Measurements from ENCODE around the gene COMMD2.

The COMMD2 gene

DNA sequence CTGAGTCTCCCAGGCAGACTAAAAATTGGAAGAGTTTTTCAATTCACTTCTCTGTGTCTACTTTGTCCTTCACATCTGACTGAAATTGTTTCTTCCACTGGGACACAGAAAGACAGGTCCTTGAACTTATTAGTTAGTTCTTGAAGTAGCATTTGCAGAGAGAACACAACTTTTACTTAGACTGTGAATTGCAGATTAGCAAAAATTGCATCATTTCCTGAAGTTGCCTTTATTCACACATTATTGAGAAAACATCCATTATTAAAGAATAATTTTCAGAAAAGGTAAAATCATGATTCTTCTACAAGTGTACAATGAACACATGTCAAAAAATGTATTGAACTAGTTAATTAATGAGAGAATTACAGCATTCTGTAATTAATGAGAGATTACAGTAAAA is 1.4 kb upstream of the COMMD2 start:
- no peak for DNase-seq

DNA sequence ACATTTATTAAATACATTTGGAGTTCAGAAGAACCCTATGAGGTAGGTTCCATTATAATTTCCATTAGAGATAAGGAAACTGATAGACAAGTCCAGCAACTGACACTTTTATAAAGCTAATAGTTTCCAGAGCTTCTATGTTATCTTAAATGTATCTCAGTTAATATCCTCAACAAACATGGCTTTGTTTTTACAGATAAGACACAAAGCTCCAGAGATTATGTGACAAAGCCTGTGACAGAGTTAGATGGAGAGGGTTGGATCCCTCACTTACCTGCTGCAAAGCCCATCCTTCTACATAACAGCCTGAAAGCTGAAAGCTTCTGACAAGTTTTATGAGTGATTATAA is 473 bp upstream of the COMMD2 start:
- peak; percentile 55 for DNase-seq

GRCh38 chr3:149751551-149751950 is 738 bp downstream of the COMMD2 start:
- DNase-seq, result peak; percentile 8

DNA sequence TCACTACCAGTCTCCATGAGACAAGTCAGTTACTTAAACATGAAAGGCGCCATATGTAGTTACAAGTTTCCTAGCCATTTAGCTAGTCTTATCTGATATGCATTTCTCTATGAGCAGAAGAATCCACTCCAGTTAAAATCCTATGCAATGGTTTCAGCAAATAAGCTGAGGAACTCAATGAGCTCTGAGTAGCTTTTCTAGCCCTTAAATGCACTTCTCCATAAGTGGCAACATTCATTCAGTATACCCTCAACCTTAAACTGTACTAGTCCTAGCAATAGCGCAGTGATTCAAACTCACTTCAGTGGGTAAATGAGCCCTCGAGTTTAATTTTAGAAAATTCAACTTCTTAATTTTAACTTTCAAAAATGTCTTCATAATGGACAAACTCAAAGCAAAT is 7.7 kb downstream of the COMMD2 start:
- no peak for DNase-seq

- DNase-seq, result no peak
Measured at GRCh38 chr3:149744151-149744550, 8.1 kb downstream of the COMMD2 start.

- no peak for DNase-seq
Measured at GRCh38 chr3:149739396-149739795, 12.9 kb downstream of the COMMD2 start.

- no peak for DNase-seq
Measured at GRCh38 chr3:149738876-149739275, 13.4 kb downstream of the COMMD2 start.

GRCh38 chr3:149736953-149737205 is 15.4 kb downstream of the COMMD2 start:
- no peak for DNase-seq

- no peak for DNase-seq
Measured at GRCh38 chr3:149736175-149736952, 15.9 kb downstream of the COMMD2 start.

DNA sequence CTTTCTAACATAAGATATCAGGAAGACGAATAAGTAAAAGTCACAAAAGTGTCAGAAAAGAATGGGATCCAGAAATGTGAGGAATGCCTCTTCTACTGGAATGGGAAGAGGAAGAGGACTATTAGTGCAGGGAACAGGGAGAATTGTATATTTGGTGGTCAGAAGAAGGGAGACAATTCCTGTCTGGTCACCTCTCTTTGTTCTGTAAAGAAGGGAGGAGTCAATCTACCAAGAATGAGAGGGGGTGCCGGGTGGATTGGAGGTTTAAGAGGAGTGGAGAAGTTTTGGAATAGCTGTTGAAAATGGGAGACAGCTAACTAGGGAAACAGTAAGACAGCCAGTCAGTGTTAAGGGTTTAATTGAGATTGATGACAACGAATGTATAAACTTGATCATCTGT is 20.1 kb downstream of the COMMD2 start:
- no peak for DNase-seq

GRCh38 chr3:149727656-149728055 is 24.6 kb downstream of the COMMD2 start:
- DNase-seq, result no peak

- no peak for DNase-seq
Measured at GRCh38 chr3:149726716-149727407, 25.4 kb downstream of the COMMD2 start.

DNA sequence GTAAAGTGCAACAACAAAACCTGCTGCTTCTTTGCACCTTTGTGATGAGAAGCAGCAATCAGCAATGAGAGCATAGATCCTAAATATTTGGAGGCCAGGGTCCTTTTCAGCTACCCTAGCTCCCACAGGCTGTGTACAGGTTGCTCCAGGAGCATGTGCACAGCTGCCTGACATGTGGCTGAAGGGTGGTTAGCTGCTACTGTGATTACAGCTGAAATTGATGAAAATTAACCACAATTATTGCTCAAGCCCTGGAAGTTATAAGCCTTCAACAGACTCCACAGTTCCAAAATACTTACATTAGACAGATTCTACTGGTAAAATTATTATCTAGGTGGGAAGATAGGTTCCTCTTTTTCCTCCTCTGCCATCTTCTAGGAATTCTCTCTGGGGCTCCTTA is 28.5 kb downstream of the COMMD2 start:
- no peak for DNase-seq

GRCh38 chr3:149720918-149721317 is 31.4 kb downstream of the COMMD2 start:
- no peak for DNase-seq

DNA sequence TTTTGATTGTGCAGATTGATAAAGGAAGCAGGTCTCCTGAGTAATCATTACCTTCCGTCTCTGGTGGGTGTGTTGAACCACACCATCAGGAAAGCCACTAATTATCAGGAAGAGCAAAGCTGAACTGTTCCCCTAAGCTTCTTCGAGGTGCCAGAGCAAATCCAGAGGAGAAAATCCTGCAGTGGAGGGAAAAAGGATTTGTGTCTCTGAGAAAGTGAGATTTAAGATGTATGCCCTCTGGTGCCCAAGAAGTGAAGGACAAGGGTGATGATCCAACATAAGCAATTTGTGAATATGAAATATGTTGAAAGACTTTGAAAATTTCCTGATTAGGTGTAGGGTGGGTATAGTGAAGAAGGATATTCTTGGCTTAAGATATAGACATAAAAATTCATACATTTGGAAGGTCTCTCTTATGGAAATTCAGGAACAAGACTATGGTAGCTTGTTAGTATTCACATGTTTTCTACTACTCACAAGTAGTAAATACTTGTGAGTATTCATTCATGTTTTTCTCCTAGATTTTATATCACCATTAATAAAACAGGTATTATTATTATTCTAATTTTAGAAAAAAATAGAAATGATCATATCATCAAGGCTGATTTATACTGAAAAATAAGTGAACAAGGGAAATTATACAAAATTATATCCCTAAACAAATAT is 34.8 kb downstream of the COMMD2 start:
- DNase-seq, result peak; percentile 67

GRCh38 chr3:149716984-149717383 is 35.3 kb downstream of the COMMD2 start:
- no peak for DNase-seq

GRCh38 chr3:149715247-149715646 is 37.0 kb downstream of the COMMD2 start:
- no peak for DNase-seq

- no peak for DNase-seq
Measured at GRCh38 chr3:149713730-149714654, 38.3 kb downstream of the COMMD2 start.

GRCh38 chr3:149706905-149707304 is 45.4 kb downstream of the COMMD2 start:
- DNase-seq, result no peak

DNA sequence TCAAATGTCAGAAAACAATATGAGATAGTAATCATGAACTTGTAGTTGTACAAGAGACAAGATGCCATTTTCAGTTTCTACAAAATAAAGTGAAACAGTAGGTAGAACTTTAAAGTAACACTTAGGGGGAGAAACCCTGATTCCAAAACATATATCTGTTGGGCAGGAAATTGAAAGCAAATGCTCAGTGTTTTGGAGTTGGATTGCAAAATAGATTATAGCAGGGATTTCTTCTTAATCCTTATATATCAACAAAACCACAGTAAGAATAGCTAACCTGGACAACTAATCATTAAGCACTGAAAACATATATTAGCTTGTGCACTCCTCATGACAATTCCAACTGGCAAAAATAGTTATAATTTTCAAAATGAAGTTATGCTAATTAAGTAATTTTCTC is 46.9 kb downstream of the COMMD2 start:
- no peak for DNase-seq

DNA sequence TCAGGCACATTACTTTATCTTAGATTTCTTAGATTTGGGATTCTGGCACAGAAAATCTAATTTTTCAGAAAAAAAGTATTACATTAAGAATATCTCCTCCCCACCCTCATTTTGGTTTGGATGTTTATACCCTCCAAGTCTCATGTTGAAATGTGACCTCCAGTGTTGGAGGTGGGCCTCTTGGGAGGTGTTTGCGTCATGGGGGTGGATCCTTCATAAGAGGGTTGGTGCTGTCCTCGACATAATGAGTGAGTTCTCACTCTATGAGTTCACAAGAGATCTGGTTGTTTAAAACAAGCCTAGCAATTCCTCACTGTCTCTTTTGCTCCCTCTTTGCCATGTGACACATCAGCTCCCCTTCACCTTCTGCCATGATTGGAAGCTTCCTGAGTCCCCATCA is 48.8 kb downstream of the COMMD2 start:
- no peak for DNase-seq

DNA sequence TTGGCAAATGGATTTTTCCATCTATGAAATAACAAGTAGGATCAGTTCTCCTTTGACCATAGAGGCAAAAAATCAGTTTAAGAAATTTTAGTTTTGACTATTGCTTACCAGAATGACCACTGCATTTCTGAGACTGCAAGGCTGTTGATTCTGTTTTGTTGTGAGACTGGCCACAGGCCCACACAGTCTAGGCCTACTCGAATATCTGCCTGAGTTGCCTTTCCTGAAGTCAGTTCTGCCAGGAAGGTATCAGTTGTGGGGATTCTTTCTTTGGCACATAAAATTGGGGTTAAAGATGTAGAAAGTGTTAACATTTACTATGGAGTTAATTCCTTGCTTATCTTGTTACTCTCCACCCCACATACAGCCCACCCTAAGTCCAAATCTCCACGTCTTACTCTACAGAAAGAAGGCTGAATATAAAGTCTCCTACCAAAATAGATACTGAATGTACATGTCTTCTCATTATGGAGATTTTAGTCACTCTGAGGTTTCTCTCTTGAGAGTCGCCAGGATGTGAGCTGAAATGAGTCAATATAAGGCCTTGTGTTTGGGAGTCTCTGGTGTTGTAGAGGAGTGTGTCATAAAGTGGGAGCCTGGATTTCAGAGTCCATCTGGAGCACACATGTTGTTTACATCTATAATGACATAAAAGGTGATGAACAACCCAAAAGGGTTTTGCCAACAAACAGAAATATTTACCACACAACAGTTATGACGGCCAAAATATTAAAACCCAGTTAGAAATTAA is 49.4 kb downstream of the COMMD2 start:
- no peak for DNase-seq

DNA sequence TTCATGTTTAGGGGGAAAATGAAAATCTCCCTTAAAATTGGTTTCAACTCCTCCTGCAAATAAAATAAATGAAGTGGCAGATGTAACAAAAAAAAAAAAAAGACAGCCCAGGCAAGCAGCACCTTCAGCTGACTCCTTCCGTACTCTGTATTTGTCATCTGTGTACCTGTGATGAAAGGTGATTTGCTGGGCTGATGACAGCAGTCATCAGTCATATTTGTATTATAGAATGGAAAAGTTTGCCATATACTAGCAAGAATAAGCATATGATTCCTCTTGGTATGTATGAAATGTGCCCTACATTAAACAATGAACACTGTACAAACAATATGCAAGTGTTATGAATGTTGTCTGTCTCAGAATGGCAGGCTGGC is 50.3 kb downstream of the COMMD2 start:
- no peak for DNase-seq
